Upper lobe of left lung (tissue), 6 donors: Measurements from ENCODE around the gene PPP3R1. TPM values are rescaled to one million over a fixed set of nuclear protein-coding genes. Genes with fewer than 3 reads are reported as not detected.
A peak's percentile ranks its signal among the peaks of the same experiment; 100 is the strongest.

ENCODE experiments used
- ATAC-seq, 2 donors: fragments of 200-7000 bp; cut with Tn5 transposase; one replicate each; pipeline ENCODE4 v1.9.1; 2022; ENCODE audit warnings: mild to moderate bottlenecking in 2 of 2, moderate library complexity in 2 of 2; ENCODE audit not compliant: low FRiP score in 2 of 2
- DNase-seq, 2 donors: peaks; one replicate each; pipeline ENCODE4 v3.0.0-alpha.2; 2019 to 2020
- H3K27ac ChIP-seq, 4 donors: fragments of 200-600 bp; sonication (generic); one replicate each; pipeline ENCODE4 v1.5.1; 2016 to 2019
- H3K27me3 ChIP-seq, 4 donors: fragments of 200-600 bp; sonication (generic); one replicate each; pipeline ENCODE4 v1.5.1; 2017 to 2019
- H3K36me3 ChIP-seq, 4 donors: fragments of 200-600 bp; sonication (generic); one replicate each; pipeline ENCODE4 v1.5.1; 2016 to 2019
- H3K4me1 ChIP-seq, 4 donors: fragments of 200-600 bp; sonication (generic); one replicate each; pipeline ENCODE4 v1.5.1; 2018 to 2019
- H3K4me3 ChIP-seq, 4 donors: fragments of 200-600 bp; sonication (generic); one replicate each; pipeline ENCODE4 v1.5.1; 2017 to 2019; ENCODE audit warnings: mild to moderate bottlenecking in 2 of 4, moderate library complexity in 1 of 4
- H3K9me3 ChIP-seq, 4 donors: fragments of 200-600 bp; sonication (generic); one replicate each; pipeline ENCODE4 v1.5.1; 2018 to 2019
- EP300 ChIP-seq, 4 donors: sonication (generic); formaldehyde crosslinking; IDR thresholded peaks; one replicate each; pipeline ENCODE4 v1.5.1; 2017; ENCODE audit warnings: antibody characterized with exemption in 4 of 4, control low read depth in 2 of 4
- POLR2A ChIP-seq, 4 donors: fragments of 450-650 bp; IDR thresholded peaks; one replicate each; pipeline ENCODE4 v1.5.1; 2016 to 2017; ENCODE audit warnings: antibody characterized with exemption in 4 of 4, mild to moderate bottlenecking in 2 of 4
- POLR2AphosphoS5 ChIP-seq, 2 donors: sonication (generic); formaldehyde crosslinking; IDR thresholded peaks; one replicate each; pipeline ENCODE4 v1.5.1; 2017; ENCODE audit warnings: antibody characterized with exemption in 2 of 2
- WGBS, 2 donors: methylation state at CpG; one replicate each; pipeline ENCODE4 v1.1.5; 2017 to 2018; 5-methylcytosine and 5-hydroxymethylcytosine counted together
- total RNA-seq, 6 donors: library from RNA; depleted of rRNA in 4 of 6; stranded (reverse); fragments of >200 nt in 4 of 6; gene quantifications; one replicate each; pipeline versions ENCODE4 v1.1.0 to v1.2.1, GENCODE V29; 2016 to 2021
- TF ChIP-seq, protein P1 (sequence below), 6 experiments: fragments of 450-650 bp in 4 of 6; fragments of 200-600 bp in 2 of 6; sonication (generic) in 2 of 6; IDR thresholded peaks; one replicate each; pipeline ENCODE4 v1.5.1; 2016 to 2019; ENCODE audit warnings: antibody characterized with exemption in 6 of 6
- donor health status: DM: no; HTN: no; CAD: no; lungs with moderate emphysema.
- donor health status: DM: no; HTN: yes; CAD: no; lungs with severe emphysema.

PPP3R1 gene
- total RNA-seq, 6 donors from 2014 or later = 14.7 to 56.6 (median 45.4) TPM

DNA sequence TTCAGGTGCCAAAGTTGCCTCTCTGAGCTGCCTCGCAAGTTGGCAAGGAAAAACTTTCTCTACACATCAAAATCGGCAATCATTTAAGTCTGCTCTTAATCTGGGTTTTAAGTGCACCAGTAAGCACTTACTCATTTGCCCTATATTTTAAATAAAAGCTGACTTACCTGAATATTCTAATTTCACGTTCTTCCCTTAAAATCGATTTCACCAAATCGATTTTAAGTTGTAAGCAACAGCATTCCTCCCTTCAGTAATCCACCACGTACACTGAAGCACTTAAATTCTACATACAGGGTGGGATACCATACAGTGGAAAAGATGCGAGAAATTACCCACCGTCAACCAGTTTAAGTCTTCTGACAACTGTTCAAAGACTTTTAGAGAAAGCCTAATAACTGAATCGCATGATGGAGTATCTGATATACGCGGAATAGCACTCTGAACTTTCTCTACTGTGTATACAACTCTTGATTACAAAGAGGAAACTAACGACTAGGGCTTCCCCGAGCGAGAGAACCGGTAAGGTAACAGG, 1.6 kb downstream of the PPP3R1 start:
- Histone ChIP-seq H3K4me1 (peaks cover 52 to 72% (median 53%) of the 10 kb centered on the region in 4 donors), H3K27me3 (no peaks in the 10 kb centered on the region), H3K9me3 (no peaks in the 10 kb centered on the region), H3K27ac (peak overlapping the region; percentile 95 to 99 (median 97)), H3K36me3 (no peaks in the 10 kb centered on the region), H3K4me3 (peak overlapping the region; percentile 48 to 91 (median 73))
- ATAC-seq (no peak), DNase-seq (peak in 1 of 2 donors; percentile 85)
- TF ChIP-seq POLR2AphosphoS5 (IDR thresholded peaks at IDR 0.05) (no peak), POLR2A (IDR thresholded peaks at IDR 0.05) (no peak), EP300 (IDR thresholded peaks at IDR 0.05) (no peak)
- TF ChIP-seq, protein P1, sequence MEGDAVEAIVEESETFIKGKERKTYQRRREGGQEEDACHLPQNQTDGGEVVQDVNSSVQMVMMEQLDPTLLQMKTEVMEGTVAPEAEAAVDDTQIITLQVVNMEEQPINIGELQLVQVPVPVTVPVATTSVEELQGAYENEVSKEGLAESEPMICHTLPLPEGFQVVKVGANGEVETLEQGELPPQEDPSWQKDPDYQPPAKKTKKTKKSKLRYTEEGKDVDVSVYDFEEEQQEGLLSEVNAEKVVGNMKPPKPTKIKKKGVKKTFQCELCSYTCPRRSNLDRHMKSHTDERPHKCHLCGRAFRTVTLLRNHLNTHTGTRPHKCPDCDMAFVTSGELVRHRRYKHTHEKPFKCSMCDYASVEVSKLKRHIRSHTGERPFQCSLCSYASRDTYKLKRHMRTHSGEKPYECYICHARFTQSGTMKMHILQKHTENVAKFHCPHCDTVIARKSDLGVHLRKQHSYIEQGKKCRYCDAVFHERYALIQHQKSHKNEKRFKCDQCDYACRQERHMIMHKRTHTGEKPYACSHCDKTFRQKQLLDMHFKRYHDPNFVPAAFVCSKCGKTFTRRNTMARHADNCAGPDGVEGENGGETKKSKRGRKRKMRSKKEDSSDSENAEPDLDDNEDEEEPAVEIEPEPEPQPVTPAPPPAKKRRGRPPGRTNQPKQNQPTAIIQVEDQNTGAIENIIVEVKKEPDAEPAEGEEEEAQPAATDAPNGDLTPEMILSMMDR (IDR thresholded peaks at IDR 0.05) = no peak
- 3 to 4% methylated on average over 15 of the region's 15 CpGs for WGBS, 2 donors

DNA sequence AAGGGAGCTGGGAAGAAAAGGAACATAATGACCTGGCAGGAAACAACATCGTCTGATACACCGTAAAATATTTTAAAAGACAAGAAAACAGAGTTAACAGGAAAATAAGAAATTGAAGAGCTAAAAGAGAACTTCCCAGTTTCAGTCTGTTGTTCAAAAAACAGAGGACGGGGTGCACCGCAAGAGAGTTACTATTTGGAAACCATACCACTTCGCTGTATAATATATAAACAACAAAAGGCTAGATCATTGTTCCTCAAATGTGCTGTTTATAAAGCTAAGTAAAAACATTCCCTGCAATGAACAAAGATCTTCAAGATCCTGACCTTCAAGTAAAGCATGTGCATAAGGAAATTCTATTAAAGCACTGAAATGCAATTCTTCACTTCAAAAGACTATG, 2.1 kb downstream of the PPP3R1 start:
- Histone ChIP-seq H3K4me3 (peak overlapping the region; percentile 48 to 91 (median 73)), H3K9me3 (no peaks in the 10 kb centered on the region), H3K4me1 (peaks cover 52 to 66% (median 55%) of the 10 kb centered on the region in 4 donors), H3K27ac (peak overlapping the region; percentile 95 to 99 (median 97)), H3K27me3 (no peaks in the 10 kb centered on the region), H3K36me3 (no peaks in the 10 kb centered on the region)
- ATAC-seq (no peak), DNase-seq (no peak)
- WGBS, 2 donors = 9 to 10% methylated on average over 5 of the region's 5 CpGs
- TF ChIP-seq, protein P1 (IDR thresholded peaks at IDR 0.05) = no peak
- TF ChIP-seq POLR2A (IDR thresholded peaks at IDR 0.05) (no peak), POLR2AphosphoS5 (IDR thresholded peaks at IDR 0.05) (no peak), EP300 (IDR thresholded peaks at IDR 0.05) (no peak)

DNA sequence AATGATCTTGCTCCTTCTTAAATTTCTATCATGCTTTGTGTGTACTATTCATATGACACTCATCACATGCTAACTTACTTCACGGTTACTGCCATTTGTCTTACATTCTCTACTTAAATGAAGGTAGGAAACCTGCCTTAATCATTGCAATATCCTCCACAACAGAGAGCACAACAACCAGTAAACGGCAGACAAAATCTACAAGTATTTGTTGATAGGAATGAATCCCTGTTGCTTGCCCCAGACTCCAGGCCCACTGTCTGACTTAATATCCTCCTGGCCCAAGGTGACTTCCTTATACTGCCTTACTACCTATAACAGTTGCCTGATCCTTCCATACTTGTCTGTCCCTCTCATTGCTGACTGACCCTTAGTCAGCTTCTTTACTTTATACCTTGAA, 3.5 kb downstream of the PPP3R1 start:
- Histone ChIP-seq H3K27me3 (no peaks in the 10 kb centered on the region), H3K4me1 (peaks cover 52 to 64% (median 61%) of the 10 kb centered on the region in 4 donors), H3K4me3 (no peak overlapping the region), H3K27ac (peak overlapping the region in 2 of 4 donors; percentile 95 to 99), H3K9me3 (no peaks in the 10 kb centered on the region), H3K36me3 (peaks cover 0 to 4% (median 0%) of the 10 kb centered on the region in 4 donors)
- no peak for ATAC-seq
- no peak for DNase-seq
- WGBS, 2 donors = 69 to 70% methylated on average over 2 of the region's 2 CpGs
- TF ChIP-seq POLR2AphosphoS5 (IDR thresholded peaks at IDR 0.05) (no peak), POLR2A (IDR thresholded peaks at IDR 0.05) (no peak), EP300 (IDR thresholded peaks at IDR 0.05) (no peak)
- TF ChIP-seq, protein P1 (IDR thresholded peaks at IDR 0.05) = no peak

DNA sequence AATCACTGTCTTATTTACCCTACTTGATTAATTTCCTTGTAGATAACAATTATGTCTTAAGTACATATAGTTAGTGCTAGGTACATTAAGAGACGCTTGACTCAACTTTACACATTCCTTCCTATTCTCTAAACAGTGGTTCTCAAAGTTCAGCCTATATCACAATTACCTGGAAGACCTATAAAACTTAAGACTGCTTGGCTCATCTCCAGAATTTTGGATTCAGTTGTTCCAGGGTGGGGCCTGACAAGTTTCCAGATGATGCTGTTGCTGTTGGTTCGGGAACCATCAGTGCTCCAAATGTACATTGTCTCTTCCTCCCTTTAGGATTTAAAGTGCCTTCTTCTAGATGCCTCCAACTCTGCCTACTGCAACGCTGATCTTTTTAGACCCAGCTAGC, 4.0 kb downstream of the PPP3R1 start:
- Histone ChIP-seq H3K9me3 (no peaks in the 10 kb centered on the region), H3K27me3 (no peaks in the 10 kb centered on the region), H3K4me1 (peaks cover 49 to 65% (median 59%) of the 10 kb centered on the region in 4 donors), H3K4me3 (no peak overlapping the region), H3K27ac (no peak overlapping the region), H3K36me3 (peaks cover 0 to 4% (median 0%) of the 10 kb centered on the region in 4 donors)
- DNase-seq (no peak), ATAC-seq (no peak)
- no peak for TF ChIP-seq EP300 (IDR thresholded peaks at IDR 0.05)
- no peak for TF ChIP-seq POLR2AphosphoS5 (IDR thresholded peaks at IDR 0.05)
- no peak for TF ChIP-seq POLR2A (IDR thresholded peaks at IDR 0.05)
- TF ChIP-seq, protein P1 (IDR thresholded peaks at IDR 0.05) = no peak
- 64 to 81% methylated on average over 3 of the region's 3 CpGs for WGBS, 2 donors

DNA sequence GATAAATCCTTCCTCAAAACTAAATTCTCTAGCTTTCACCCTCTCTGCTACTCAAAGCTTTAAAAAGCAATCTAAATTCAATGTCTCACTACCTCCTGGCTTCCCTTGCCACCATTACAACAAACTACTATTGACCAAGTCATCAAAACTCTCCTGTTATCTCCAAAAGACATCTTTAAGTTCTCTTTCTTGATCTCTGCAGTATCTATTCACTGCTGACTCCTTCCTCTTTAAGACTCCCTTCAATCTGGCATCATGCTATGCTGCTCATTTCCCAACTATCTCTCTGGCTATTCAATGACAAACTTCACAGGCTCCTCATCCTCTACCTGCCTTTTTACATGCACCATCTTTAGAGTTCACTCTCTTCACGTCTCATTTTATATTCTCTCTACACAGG, 5.9 kb downstream of the PPP3R1 start:
- WGBS, 2 donors = 68 to 92% methylated on average over 1 of the region's 1 CpG
- Histone ChIP-seq H3K9me3 (no peaks in the 10 kb centered on the region), H3K4me1 (peaks cover 49 to 68% (median 64%) of the 10 kb centered on the region in 4 donors), H3K36me3 (peaks cover 0 to 4% (median 0%) of the 10 kb centered on the region in 4 donors), H3K27me3 (no peaks in the 10 kb centered on the region), H3K4me3 (no peak overlapping the region), H3K27ac (no peak overlapping the region)
- no peak for DNase-seq
- TF ChIP-seq POLR2AphosphoS5 (IDR thresholded peaks at IDR 0.05) = no peak
- no peak for TF ChIP-seq POLR2A (IDR thresholded peaks at IDR 0.05)
- no peak for TF ChIP-seq EP300 (IDR thresholded peaks at IDR 0.05)
- TF ChIP-seq, protein P1 (IDR thresholded peaks at IDR 0.05) = no peak
- no peak for ATAC-seq
